GM12878 (cell line): Measurements from ENCODE around the gene ABHD2. TPM values are rescaled to one million over a fixed set of nuclear protein-coding genes. Genes with fewer than 3 reads are reported as not detected.

ENCODE experiments used
- ASH2L ChIP-seq: fragments of 300-600, 200-600 bp; sonication (generic); IDR thresholded peaks from 2 replicates; pipeline ENCODE4 v1.6.1; 2017; ENCODE audit warnings: low read depth, mild to moderate bottlenecking, borderline replicate concordance
- BMI1 ChIP-seq: fragments of 450-650 bp; IDR thresholded peaks from 2 replicates; pipeline ENCODE4 v1.6.1; 2016; ENCODE audit warnings: mild to moderate bottlenecking, moderate library complexity, borderline replicate concordance
- CBFB ChIP-seq: IDR thresholded peaks from 2 replicates; pipeline ENCODE4 v1.6.1; 2016; ENCODE audit warnings: antibody characterized with exemption, low read depth
- DPF2 ChIP-seq: fragments of 450-650 bp; IDR thresholded peaks from 2 replicates; pipeline ENCODE4 v1.6.1; 2017; ENCODE audit warnings: mild to moderate bottlenecking
- ETV6 ChIP-seq, 2 experiments: fragments of 450-650 bp in 1 of 2; IDR thresholded peaks in 1 of 2; conservative IDR thresholded peaks in 1 of 2; 2 replicates each; pipeline ENCODE4 v1.6.1; 2014; ENCODE audit warnings: antibody characterized with exemption in 1 of 2, borderline replicate concordance in 1 of 2, low read depth in 1 of 2, mild to moderate bottlenecking in 1 of 2, moderate library complexity in 1 of 2
- GABPA ChIP-seq: IDR thresholded peaks from 2 replicates; pipeline ENCODE4 v1.6.1; 2014; ENCODE audit warnings: antibody characterized with exemption, low read depth, mild to moderate bottlenecking, inconsistent platforms
- MTA3 ChIP-seq: IDR thresholded peaks from 2 replicates; pipeline ENCODE4 v1.6.1; 2012; ENCODE audit warnings: low read length, inconsistent platforms, borderline replicate concordance
- TCF3 ChIP-seq: IDR thresholded peaks from 2 replicates; pipeline ENCODE4 v1.6.1; 2012; ENCODE audit warnings: low read depth, mild to moderate bottlenecking, low read length, borderline replicate concordance; ENCODE audit not compliant: insufficient read depth
- ZNF274 ChIP-seq: IDR thresholded peaks from one replicate; pipeline ENCODE4 v1.8.0; 2011; ENCODE audit not compliant: insufficient read length, insufficient read depth
- polyA plus RNA-seq, 11 experiments: library from polyadenylated mRNA; depleted of rRNA in 4 of 11; unstranded in 6 of 11; stranded (reverse) in 5 of 11; fragments of >200 nt; fragmentation: Nextera tagmentation in 4 of 11; fragmentation: Illumina TruSeq in 1 of 11; extraction: Ambion mirVana in 4 of 11; extraction: Trizol in 1 of 11; gene quantifications; 1 replicate in 1 of 11; 2 replicates in 10 of 11; pipeline versions ENCODE4 v1.2.1 to v1.2.3, GENCODE V29; 2011 to 2016; ENCODE audit warnings: inconsistent platforms in 2 of 11, missing spikeins in 2 of 11, low read depth in 1 of 11
- total RNA-seq, 4 experiments: library from RNA; depleted of rRNA in 3 of 4; stranded (reverse); fragments of >200 nt in 3 of 4; fragmentation: Illumina TruSeq in 1 of 4; extraction: Trizol in 1 of 4; gene quantifications; 2 replicates each; pipeline versions ENCODE4 v1.2.1 to v1.2.3, GENCODE V29; 2013 to 2021
- TF ChIP-seq, protein P1 (sequence below): fragments of 450-650 bp; IDR thresholded peaks from 2 replicates; pipeline ENCODE4 v1.6.1; 2018; ENCODE audit warnings: borderline replicate concordance, mild to moderate bottlenecking; ENCODE audit not compliant: partially characterized antibody
- TF ChIP-seq, protein P2 (sequence below): IDR thresholded peaks from 2 replicates; pipeline ENCODE4 v1.6.1; 2011; ENCODE audit warnings: borderline replicate concordance, low read depth, mild to moderate bottlenecking, moderate library complexity, low read length; ENCODE audit not compliant: insufficient read depth, poor library complexity, severe bottlenecking
- TF ChIP-seq, protein P3 (sequence below): fragments of 450-650 bp; formaldehyde crosslinking; IDR thresholded peaks from 2 replicates; pipeline ENCODE4 v1.4.0; 2020; ENCODE audit warnings: mild to moderate bottlenecking, moderate library complexity
- TF ChIP-seq, protein P4 (sequence below): fragments of 450-650 bp; formaldehyde crosslinking; IDR thresholded peaks from 2 replicates; pipeline ENCODE4 v1.4.0; 2022; ENCODE audit warnings: mild to moderate bottlenecking, moderate library complexity
- TF ChIP-seq, protein P5 (sequence below): fragments of 450-650 bp; IDR thresholded peaks from 2 replicates; pipeline ENCODE4 v1.6.1; 2017; ENCODE audit warnings: low read depth, mild to moderate bottlenecking, moderate library complexity

The ABHD2 gene
- total and polyA plus RNA-seq, 10 of the 15 experiments (the other 5 are each of a cell fraction or from before 2014, with no cell fraction given): 1.2 to 33.6 (median 20.4) TPM

DNA sequence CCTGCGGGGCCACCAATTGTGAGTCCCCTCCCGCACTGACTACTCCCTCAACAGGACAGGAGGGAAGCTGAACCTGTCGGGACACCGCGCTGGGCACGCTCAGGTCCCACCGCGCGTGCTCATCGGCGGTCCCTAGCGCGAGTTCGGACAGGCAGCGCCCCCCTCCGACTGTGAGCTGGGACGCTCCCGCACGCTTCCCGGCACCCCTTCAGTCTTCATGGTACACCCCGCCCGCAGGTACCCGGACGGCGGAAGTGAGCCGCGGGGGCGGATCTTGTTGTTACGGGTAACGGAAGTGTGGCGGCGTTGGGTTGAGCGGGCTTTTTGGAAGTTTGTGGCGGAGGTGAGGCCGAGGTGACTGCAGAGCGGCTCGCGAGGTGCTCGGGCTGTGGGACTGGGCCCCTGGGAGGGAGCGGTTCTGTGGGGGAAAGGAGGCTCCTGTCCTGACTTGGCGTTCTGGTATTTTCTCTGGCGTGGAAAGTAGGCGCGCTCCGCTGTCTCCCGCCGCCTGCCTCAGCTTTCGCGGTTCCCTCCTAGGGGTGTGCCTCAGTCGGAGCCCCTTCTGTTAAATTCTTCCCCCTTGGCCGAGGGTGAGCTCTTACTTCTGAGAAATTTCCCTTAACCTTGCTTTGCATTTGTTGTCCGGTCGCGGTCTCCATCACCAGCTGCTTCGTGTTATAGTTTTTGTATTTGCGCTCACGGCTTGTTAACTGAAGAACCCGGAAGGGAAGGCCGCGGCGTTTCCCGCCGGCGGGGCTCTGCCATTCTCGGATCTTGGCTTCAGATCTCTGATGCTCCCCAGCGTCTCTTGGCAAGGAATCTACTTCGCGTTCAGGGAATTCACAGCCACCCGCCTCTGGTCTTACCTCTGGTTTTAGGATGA, 155.7 kb downstream of the ABHD2 start, which contains the start of gene FANCI (continued):
- TF ChIP-seq, protein P1, sequence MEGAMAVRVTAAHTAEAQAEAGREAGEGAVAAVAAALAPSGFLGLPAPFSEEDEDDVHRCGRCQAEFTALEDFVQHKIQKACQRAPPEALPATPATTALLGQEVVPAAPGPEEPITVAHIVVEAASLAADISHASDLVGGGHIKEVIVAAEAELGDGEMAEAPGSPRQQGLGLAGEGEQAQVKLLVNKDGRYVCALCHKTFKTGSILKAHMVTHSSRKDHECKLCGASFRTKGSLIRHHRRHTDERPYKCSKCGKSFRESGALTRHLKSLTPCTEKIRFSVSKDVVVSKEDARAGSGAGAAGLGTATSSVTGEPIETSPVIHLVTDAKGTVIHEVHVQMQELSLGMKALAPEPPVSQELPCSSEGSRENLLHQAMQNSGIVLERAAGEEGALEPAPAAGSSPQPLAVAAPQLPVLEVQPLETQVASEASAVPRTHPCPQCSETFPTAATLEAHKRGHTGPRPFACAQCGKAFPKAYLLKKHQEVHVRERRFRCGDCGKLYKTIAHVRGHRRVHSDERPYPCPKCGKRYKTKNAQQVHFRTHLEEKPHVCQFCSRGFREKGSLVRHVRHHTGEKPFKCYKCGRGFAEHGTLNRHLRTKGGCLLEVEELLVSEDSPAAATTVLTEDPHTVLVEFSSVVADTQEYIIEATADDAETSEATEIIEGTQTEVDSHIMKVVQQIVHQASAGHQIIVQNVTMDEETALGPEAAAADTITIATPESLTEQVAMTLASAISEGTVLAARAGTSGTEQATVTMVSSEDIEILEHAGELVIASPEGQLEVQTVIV: no peak
- TF ChIP-seq BMI1 (peak; percentile 81; the same call in 1 of the 2 replicates), GABPA (peak; percentile 95), CBFB (peak; percentile 42; the same call in 1 of the 2 replicates), ZNF274 (no peak), ASH2L (no peak), ETV6 (conservative IDR thresholded peaks at IDR 0.05 in 1 of 2, IDR thresholded peaks at IDR 0.05 in 1 of 2; ENCODE audit: borderline replicate concordance in 1 of 2, low read depth in 1 of 2) (peak in 1 of 2 experiments; percentile 36; a peak in 1 of 4 replicates), MTA3 (no peak), TCF3 (no peak), DPF2 (0 out of 2 replicates have a peak, but pooled peaks have one; percentile 38)
- TF ChIP-seq, protein P2, sequence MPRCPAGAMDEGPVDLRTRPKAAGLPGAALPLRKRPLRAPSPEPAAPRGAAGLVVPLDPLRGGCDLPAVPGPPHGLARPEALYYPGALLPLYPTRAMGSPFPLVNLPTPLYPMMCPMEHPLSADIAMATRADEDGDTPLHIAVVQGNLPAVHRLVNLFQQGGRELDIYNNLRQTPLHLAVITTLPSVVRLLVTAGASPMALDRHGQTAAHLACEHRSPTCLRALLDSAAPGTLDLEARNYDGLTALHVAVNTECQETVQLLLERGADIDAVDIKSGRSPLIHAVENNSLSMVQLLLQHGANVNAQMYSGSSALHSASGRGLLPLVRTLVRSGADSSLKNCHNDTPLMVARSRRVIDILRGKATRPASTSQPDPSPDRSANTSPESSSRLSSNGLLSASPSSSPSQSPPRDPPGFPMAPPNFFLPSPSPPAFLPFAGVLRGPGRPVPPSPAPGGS: no peak
- TF ChIP-seq, protein P3, sequence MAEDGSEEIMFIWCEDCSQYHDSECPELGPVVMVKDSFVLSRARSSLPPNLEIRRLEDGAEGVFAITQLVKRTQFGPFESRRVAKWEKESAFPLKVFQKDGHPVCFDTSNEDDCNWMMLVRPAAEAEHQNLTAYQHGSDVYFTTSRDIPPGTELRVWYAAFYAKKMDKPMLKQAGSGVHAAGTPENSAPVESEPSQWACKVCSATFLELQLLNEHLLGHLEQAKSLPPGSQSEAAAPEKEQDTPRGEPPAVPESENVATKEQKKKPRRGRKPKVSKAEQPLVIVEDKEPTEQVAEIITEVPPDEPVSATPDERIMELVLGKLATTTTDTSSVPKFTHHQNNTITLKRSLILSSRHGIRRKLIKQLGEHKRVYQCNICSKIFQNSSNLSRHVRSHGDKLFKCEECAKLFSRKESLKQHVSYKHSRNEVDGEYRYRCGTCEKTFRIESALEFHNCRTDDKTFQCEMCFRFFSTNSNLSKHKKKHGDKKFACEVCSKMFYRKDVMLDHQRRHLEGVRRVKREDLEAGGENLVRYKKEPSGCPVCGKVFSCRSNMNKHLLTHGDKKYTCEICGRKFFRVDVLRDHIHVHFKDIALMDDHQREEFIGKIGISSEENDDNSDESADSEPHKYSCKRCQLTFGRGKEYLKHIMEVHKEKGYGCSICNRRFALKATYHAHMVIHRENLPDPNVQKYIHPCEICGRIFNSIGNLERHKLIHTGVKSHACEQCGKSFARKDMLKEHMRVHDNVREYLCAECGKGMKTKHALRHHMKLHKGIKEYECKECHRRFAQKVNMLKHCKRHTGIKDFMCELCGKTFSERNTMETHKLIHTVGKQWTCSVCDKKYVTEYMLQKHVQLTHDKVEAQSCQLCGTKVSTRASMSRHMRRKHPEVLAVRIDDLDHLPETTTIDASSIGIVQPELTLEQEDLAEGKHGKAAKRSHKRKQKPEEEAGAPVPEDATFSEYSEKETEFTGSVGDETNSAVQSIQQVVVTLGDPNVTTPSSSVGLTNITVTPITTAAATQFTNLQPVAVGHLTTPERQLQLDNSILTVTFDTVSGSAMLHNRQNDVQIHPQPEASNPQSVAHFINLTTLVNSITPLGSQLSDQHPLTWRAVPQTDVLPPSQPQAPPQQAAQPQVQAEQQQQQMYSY: no peak
- TF ChIP-seq, protein P4, sequence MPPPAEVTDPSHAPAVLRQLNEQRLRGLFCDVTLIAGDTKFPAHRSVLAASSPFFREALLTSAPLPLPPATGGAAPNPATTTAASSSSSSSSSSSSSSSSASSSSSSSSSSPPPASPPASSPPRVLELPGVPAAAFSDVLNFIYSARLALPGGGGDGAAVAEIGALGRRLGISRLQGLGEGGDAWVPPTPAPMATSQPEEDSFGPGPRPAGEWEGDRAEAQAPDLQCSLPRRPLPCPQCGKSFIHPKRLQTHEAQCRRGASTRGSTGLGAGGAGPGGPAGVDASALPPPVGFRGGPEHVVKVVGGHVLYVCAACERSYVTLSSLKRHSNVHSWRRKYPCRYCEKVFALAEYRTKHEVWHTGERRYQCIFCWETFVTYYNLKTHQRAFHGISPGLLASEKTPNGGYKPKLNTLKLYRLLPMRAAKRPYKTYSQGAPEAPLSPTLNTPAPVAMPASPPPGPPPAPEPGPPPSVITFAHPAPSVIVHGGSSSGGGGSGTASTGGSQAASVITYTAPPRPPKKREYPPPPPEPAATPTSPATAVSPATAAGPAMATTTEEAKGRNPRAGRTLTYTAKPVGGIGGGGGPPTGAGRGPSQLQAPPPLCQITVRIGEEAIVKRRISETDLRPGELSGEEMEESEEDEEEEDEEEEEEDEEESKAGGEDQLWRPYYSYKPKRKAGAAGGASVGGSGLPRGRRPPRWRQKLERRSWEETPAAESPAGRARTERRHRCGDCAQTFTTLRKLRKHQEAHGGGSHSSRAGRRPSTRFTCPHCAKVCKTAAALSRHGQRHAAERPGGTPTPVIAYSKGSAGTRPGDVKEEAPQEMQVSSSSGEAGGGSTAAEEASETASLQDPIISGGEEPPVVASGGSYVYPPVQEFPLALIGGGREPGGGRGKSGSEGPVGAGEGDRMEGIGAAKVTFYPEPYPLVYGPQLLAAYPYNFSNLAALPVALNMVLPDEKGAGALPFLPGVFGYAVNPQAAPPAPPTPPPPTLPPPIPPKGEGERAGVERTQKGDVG (CRISPR knock-in tag): no peak
- TF ChIP-seq, protein P5, sequence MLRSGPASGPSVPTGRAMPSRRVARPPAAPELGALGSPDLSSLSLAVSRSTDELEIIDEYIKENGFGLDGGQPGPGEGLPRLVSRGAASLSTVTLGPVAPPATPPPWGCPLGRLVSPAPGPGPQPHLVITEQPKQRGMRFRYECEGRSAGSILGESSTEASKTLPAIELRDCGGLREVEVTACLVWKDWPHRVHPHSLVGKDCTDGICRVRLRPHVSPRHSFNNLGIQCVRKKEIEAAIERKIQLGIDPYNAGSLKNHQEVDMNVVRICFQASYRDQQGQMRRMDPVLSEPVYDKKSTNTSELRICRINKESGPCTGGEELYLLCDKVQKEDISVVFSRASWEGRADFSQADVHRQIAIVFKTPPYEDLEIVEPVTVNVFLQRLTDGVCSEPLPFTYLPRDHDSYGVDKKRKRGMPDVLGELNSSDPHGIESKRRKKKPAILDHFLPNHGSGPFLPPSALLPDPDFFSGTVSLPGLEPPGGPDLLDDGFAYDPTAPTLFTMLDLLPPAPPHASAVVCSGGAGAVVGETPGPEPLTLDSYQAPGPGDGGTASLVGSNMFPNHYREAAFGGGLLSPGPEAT: peak; percentile 71
